HepG2 (cell line): Measurements from ENCODE around the gene RPL19. TPM values are rescaled to one million over a fixed set of nuclear protein-coding genes. Genes with fewer than 3 reads are reported as not detected.

ENCODE experiments used
- ATAC-seq: fragments of 200-7000 bp; cut with Tn5 transposase; 3 replicates; pipeline ENCODE4 v1.9.1; 2020; ENCODE audit warnings: mild to moderate bottlenecking, moderate library complexity
- BruUV-seq: library from RNA; stranded (reverse); fragments of 400-500 nt; replicated peaks from 2 replicates; lab custom pipeline; 2021; lab: Mats Ljungman, UMichigan
- CTCF ChIA-PET: fragments of 300-600 bp; formaldehyde crosslinking; extraction: SDS; loops from one replicate; lab custom pipeline; 2021; ENCODE audit warnings: low total read pairs, inconsistent platforms, low intra/inter-chr PET ratio; lab: Yijun Ruan, JAX
- POLR2A ChIA-PET: fragments of 350-600 bp; sonication (Branson Sonifier 250); formaldehyde crosslinking; loops from one replicate; lab custom pipeline; 2020; ENCODE audit warnings: antibody characterized with exemption, inconsistent platforms; lab: Yijun Ruan, JAX
- DNase-seq: peaks from one replicate; pipeline ENCODE4 v3.0.0-alpha.2; 2015; ENCODE audit warnings: low spot score
- FAIRE-seq: peaks from 3 replicates; lab custom pipeline; 2011; peaks lifted over from hg19 to GRCh38; lab: Jason Lieb, UNC
- H2AFZ ChIP-seq: one replicate; pipeline ENCODE4 v1.6.1; 2011; ENCODE audit warnings: low read length, inconsistent platforms
- H3K27ac ChIP-seq: fragments of 300-600 bp; 3 replicates; pipeline ENCODE4 v1.8.0; 2011; ENCODE audit warnings: mixed run types, mild to moderate bottlenecking, mixed read lengths, low read length, inconsistent platforms; ENCODE audit not compliant: insufficient read depth; ENCODE audit errors: extremely low read length
- H3K27me3 ChIP-seq, 2 experiments: fragments of 200-600 bp in 1 of 2; 2 replicates in 1 of 2; 3 replicates in 1 of 2; pipeline versions ENCODE4 v1.6.0 to v1.8.0; 2011; ENCODE audit warnings: low read length in 2 of 2, mild to moderate bottlenecking in 2 of 2, moderate library complexity in 2 of 2, inconsistent platforms in 1 of 2; ENCODE audit not compliant: insufficient read depth in 2 of 2, control insufficient read depth in 1 of 2
- H3K36me3 ChIP-seq, 2 experiments: fragments of 200-600 bp in 1 of 2; replicated peaks in 1 of 2; 2 replicates in 1 of 2; 3 replicates in 1 of 2; pipeline versions ENCODE4 v1.5.1 to v1.8.0; 2011; ENCODE audit warnings: low read length in 2 of 2, inconsistent platforms in 1 of 2; ENCODE audit not compliant: insufficient read depth in 2 of 2, control insufficient read depth in 1 of 2
- H3K4me1 ChIP-seq: 2 replicates; pipeline ENCODE4 v1.5.1; 2012; ENCODE audit warnings: low read length, inconsistent platforms; ENCODE audit not compliant: insufficient read depth
- H3K4me2 ChIP-seq: 2 replicates; pipeline ENCODE4 v1.6.0; 2011; ENCODE audit warnings: low read depth, low read length, inconsistent platforms
- H3K4me3 ChIP-seq, 3 experiments: fragments of 200-600 bp in 1 of 3; sonication (generic), shearing (Covaris generic) in 1 of 3; replicated peaks in 1 of 3; 2 replicates each; pipeline ENCODE4 v1.5.1; 2011 to 2016; ENCODE audit warnings: low read length in 3 of 3, inconsistent platforms in 2 of 3, low read depth in 2 of 3, mild to moderate bottlenecking in 2 of 3, control low read depth in 1 of 3, mixed read lengths in 1 of 3; ENCODE audit not compliant: insufficient read depth in 1 of 3
- H3K79me2 ChIP-seq: one replicate; pipeline ENCODE4 v1.6.1; 2011; ENCODE audit warnings: low read length, inconsistent platforms; ENCODE audit not compliant: insufficient read depth
- H3K9ac ChIP-seq: 2 replicates; pipeline ENCODE4 v1.6.0; 2011; ENCODE audit warnings: mild to moderate bottlenecking, low read depth, low read length, inconsistent platforms; ENCODE audit not compliant: insufficient read depth
- H3K9me3 ChIP-seq: 2 replicates; pipeline ENCODE4 v1.5.1; 2012; ENCODE audit warnings: mild to moderate bottlenecking, low read length
- H4K20me1 ChIP-seq: 2 replicates; pipeline ENCODE4 v1.6.0; 2011; ENCODE audit warnings: inconsistent platforms, mild to moderate bottlenecking, low read length, moderate library complexity; ENCODE audit not compliant: insufficient read depth
- CBX5 ChIP-seq: sonication (generic); formaldehyde crosslinking; IDR thresholded peaks from 2 replicates; pipeline ENCODE4 v1.4.0; 2020; ENCODE audit warnings: missing genetic modification reagents, borderline replicate concordance
- DMAP1 ChIP-seq: IDR thresholded peaks from 2 replicates; pipeline ENCODE4 v1.6.1; 2016
- GATA4 ChIP-seq: sonication (generic); IDR thresholded peaks from 2 replicates; pipeline ENCODE4 v1.6.1; 2016; ENCODE audit warnings: antibody characterized with exemption, low read depth, borderline replicate concordance
- HIC2 ChIP-seq: sonication (generic); formaldehyde crosslinking; IDR thresholded peaks from 2 replicates; pipeline ENCODE4 v1.9.0; 2022; ENCODE audit warnings: low read depth, missing genetic modification reagents
- KAT8 ChIP-seq: IDR thresholded peaks from 2 replicates; pipeline ENCODE4 v1.6.1; 2016; ENCODE audit warnings: missing genetic modification reagents, missing compliant biosample characterization
- MLX ChIP-seq: IDR thresholded peaks from 2 replicates; pipeline ENCODE4 v1.6.1; 2016
- REL ChIP-seq: sonication (generic); formaldehyde crosslinking; conservative IDR thresholded peaks from 2 replicates; pipeline ENCODE4 v1.8.0; 2022; ENCODE audit warnings: mild to moderate bottlenecking, missing genetic modification reagents, moderate library complexity
- SRF ChIP-seq: IDR thresholded peaks from 2 replicates; pipeline ENCODE4 v1.6.1; 2011; ENCODE audit warnings: mild to moderate bottlenecking, low read depth, low read length, moderate library complexity
- ZNF205 ChIP-seq: IDR thresholded peaks from 2 replicates; pipeline ENCODE4 v1.6.1; 2018; ENCODE audit warnings: missing biosample characterization, missing genetic modification reagents
- ZNF431 ChIP-seq: sonication (generic); formaldehyde crosslinking; IDR thresholded peaks from 2 replicates; pipeline ENCODE4 v1.9.0; 2022; ENCODE audit warnings: missing genetic modification reagents, low read depth, mild to moderate bottlenecking, borderline replicate concordance
- ZNF572 ChIP-seq: sonication (generic); formaldehyde crosslinking; IDR thresholded peaks from 2 replicates; pipeline ENCODE4 v1.5.1; 2020; ENCODE audit warnings: mild to moderate bottlenecking, missing genetic modification reagents
- ZNF616 ChIP-seq: sonication (generic); formaldehyde crosslinking; IDR thresholded peaks from 2 replicates; pipeline ENCODE4 v1.5.0; 2020; ENCODE audit warnings: low read depth, mild to moderate bottlenecking, missing genetic modification reagents
- ZNF724P ChIP-seq: sonication (generic); formaldehyde crosslinking; IDR thresholded peaks from 2 replicates; pipeline ENCODE4 v1.8.0; 2022; ENCODE audit warnings: missing genetic modification reagents, borderline replicate concordance
- ZNF746 ChIP-seq: sonication (generic); formaldehyde crosslinking; IDR thresholded peaks from 2 replicates; pipeline ENCODE4 v1.8.0; 2022; ENCODE audit warnings: mild to moderate bottlenecking, missing genetic modification reagents
- WGBS: methylation state at CpG from one replicate; pipeline ENCODE4 v1.1.6; 2017; ENCODE audit warnings: low lambda C conversion rate; 5-methylcytosine and 5-hydroxymethylcytosine counted together
- in situ Hi-C: cut with HindIII; loops from 2 replicates; pipeline ENCODE4 v1.10.0; 2017; ENCODE audit warnings: low pct_unique_long_range_greater_than_20kb; ENCODE audit not compliant: extremely low pct_ligation_motif_present
- intact Hi-C: fragments of 100-400 bp; cut with micrococcal nuclease; formaldehyde crosslinking; loops from one replicate; pipeline ENCODE4 v1.10.0; 2022; ENCODE audit not compliant: unreplicated experiment
- polyA plus RNA-seq, 8 experiments: library from polyadenylated mRNA; depleted of rRNA in 3 of 8; stranded (reverse) in 7 of 8; unstranded in 1 of 8; fragments of >200 nt; fragmentation: Illumina TruSeq in 4 of 8; extraction: Trizol in 4 of 8; gene quantifications; 2 replicates each; pipeline versions ENCODE4 v1.2.1 to v1.2.3, GENCODE V29; 2011 to 2016; ENCODE audit warnings: low read depth in 4 of 8, missing spikeins in 1 of 8, mixed read lengths in 1 of 8; ENCODE audit not compliant: insufficient read depth in 1 of 8
- total RNA-seq, 5 experiments: library from RNA; depleted of rRNA; stranded (reverse); fragments of >200 nt; fragmentation: Illumina TruSeq; extraction: Trizol; gene quantifications; 2 replicates each; pipeline ENCODE4 v1.2.3, GENCODE V29; 2016; ENCODE audit warnings: low read depth in 1 of 5

The RPL19 gene
- total and polyA plus RNA-seq, 2 of the 13 experiments (the other 11 are each of a cell fraction or from before 2014, with no cell fraction given): 2,522 to 2,768 TPM

- WGBS: 23% methylated on average over 24 of the region's 24 CpGs
- Histone ChIP-seq H3K9me3 (no peaks in the 10 kb centered on the region), H3K79me2 (no peaks in the 10 kb centered on the region), H3K4me2 (peak overlapping the region; percentile 51; the same call in 1 of the 2 replicates), H3K9ac (no peak overlapping the region), H3K4me3 (peak overlapping the region in 2 of 3 experiments; percentile 18 to 57; a peak in 2 of 6 replicates), H2AFZ (no peak overlapping the region), H3K36me3 (no peaks in the 10 kb centered on the region), H3K27me3 (peaks cover 26 to 78% of the 10 kb centered on the region in 2 experiments), H4K20me1 (no peaks in the 10 kb centered on the region), H3K27ac (no peak overlapping the region), H3K4me1 (peaks cover 7% of the 10 kb centered on the region; the same call in 1 of the 2 replicates)
- ChIA-PET POLR2A (no interaction called here), CTCF (no interaction called here)
- no TSS peak for BruUV-seq
- in situ Hi-C loops: no loop called here
- DNase-seq (no peak), ATAC-seq (peak; percentile 8; the same call in 2 of the 3 replicates), FAIRE-seq (no peak)
- intact Hi-C loops: no loop called here
- TF ChIP-seq MLX (CRISPR knock-in tag) (no peak), DMAP1 (no peak), SRF (no peak), KAT8 (CRISPR knock-in tag) (no peak)
These were observed 26.0 kb downstream of the RPL19 start for GRCh38 chr17:39225959-39226683.

GRCh38 chr17:39227364-39227919 is 27.4 kb downstream of the RPL19 start:
- no peak overlapping the region for H2AFZ ChIP-seq
- intact Hi-C loops: no loop called here
- WGBS: 0% methylated on average over 2 of the region's 2 CpGs
- no peak for DNase-seq
- BruUV-seq: no TSS peak
- no peak overlapping the region for H3K4me3 ChIP-seq
- H4K20me1 ChIP-seq: no peaks in the 10 kb centered on the region
- no peaks in the 10 kb centered on the region for H3K79me2 ChIP-seq
- H3K27me3 ChIP-seq: peaks cover 28 to 78% of the 10 kb centered on the region in 2 experiments
- no peak overlapping the region for H3K4me2 ChIP-seq
- H3K36me3 ChIP-seq: no peaks in the 10 kb centered on the region
- H3K9ac ChIP-seq: no peak overlapping the region
- ChIA-PET POLR2A (interaction anchor here (0.5 kb wide), 1 partner anchor 33 kb away, joined by 3 read pairs; no protein-coding TSS in a partner anchor), CTCF (no interaction called here)
- H3K9me3 ChIP-seq: no peaks in the 10 kb centered on the region
- H3K27ac ChIP-seq: no peak overlapping the region
- no peak for TF ChIP-seq CBX5 (CRISPR knock-in tag)
- no peak for TF ChIP-seq ZNF724P (CRISPR knock-in tag)
- no peak for TF ChIP-seq ZNF205
- no peak for TF ChIP-seq ZNF616 (CRISPR knock-in tag)
- TF ChIP-seq HIC2 (CRISPR knock-in tag): no peak
- TF ChIP-seq REL (CRISPR knock-in tag): no peak
- TF ChIP-seq ZNF746 (CRISPR knock-in tag): no peak
- no peak for TF ChIP-seq ZNF431
- TF ChIP-seq ZNF572 (CRISPR knock-in tag): no peak
- TF ChIP-seq GATA4: no peak
- TF ChIP-seq, all 625 proteins: peak for 0
- no peak for FAIRE-seq
- in situ Hi-C loops: no loop called here
- ATAC-seq: no peak
- H3K4me1 ChIP-seq: peaks cover 20% of the 10 kb centered on the region; the same call in 1 of the 2 replicates
